Left lung (tissue), 10 donors: ENCODE data around the gene NCOA7. TPM values are rescaled to one million over a fixed set of nuclear protein-coding genes. Genes with fewer than 3 reads are reported as not detected.

Experiments
- ATAC-seq: fragments of 200-7000 bp; cut with Tn5 transposase; one replicate; pipeline ENCODE4 v1.9.1; 2020; ENCODE audit warnings: moderate library complexity
- DNase-seq, 4 donors: peaks; one replicate each; pipeline ENCODE4 v3.0.0-alpha.2; 2013 to 2020
- H3K27ac ChIP-seq, 2 donors: fragments of 200-600 bp; sonication (generic) in 1 of 2; one replicate each; pipeline versions ENCODE4 v1.5.0 to v1.8.0; 2020 to 2021
- H3K27me3 ChIP-seq, 2 donors: fragments of 200-600 bp; sonication (generic) in 1 of 2; one replicate each; pipeline versions ENCODE4 v1.5.0 to v1.8.0; 2020 to 2021
- H3K36me3 ChIP-seq, 2 donors: fragments of 200-600 bp; sonication (generic) in 1 of 2; one replicate each; pipeline versions ENCODE4 v1.5.0 to v1.8.0; 2020 to 2021
- H3K4me1 ChIP-seq, 2 donors: fragments of 200-600 bp; one replicate each; pipeline ENCODE4 v1.8.0; 2021
- H3K4me3 ChIP-seq, 2 donors: fragments of 200-600 bp; sonication (generic) in 1 of 2; one replicate each; pipeline versions ENCODE4 v1.5.0 to v1.8.0; 2020 to 2021; ENCODE audit warnings: mild to moderate bottlenecking in 1 of 2
- H3K9me3 ChIP-seq, 2 donors: fragments of 200-600 bp; sonication (generic) in 1 of 2; one replicate each; pipeline versions ENCODE4 v1.5.0 to v1.8.0; 2020 to 2021
- intact Hi-C, 2 donors: fragments of 100-400 bp; cut with DNase I; formaldehyde crosslinking; loops; one replicate each; pipeline versions ENCODE4 v1.11.2 to v1.14.2; 2022
- polyA plus RNA-seq, 6 donors: library from polyadenylated mRNA; unstranded; fragments of 120-200 nt; gene quantifications; one replicate each; pipeline ENCODE4 v1.2.1, GENCODE V29; 2013; ENCODE audit not compliant: insufficient read length in 6 of 6
- total RNA-seq, 2 donors: library from RNA; stranded (reverse); fragmentation: NEBNext Ultra II Directional; extraction: Animal tissue kit (Norgen Biotek cat#: 25700); gene quantifications; one replicate each; pipeline ENCODE4 v1.2.1, GENCODE V29; 2021
- TF ChIP-seq, protein P1 (sequence below), 2 donors: fragments of 200-600 bp; sonication (generic) in 1 of 2; IDR thresholded peaks; one replicate each; pipeline versions ENCODE4 v1.5.0 to v1.8.0; 2021; ENCODE audit warnings: antibody characterized with exemption in 2 of 2
- donor health status: DM: no; HTN: yes; CAD: no.
- donor health status: DM: no; HTN: no; CAD: no.

The NCOA7 gene
- total and polyA plus RNA-seq, 8 donors = 16.1 to 94.3 (median 18.3) TPM

GRCh38 chr6:125855783-125856182, 65.0 kb downstream of the NCOA7 start:
- no peak overlapping the region for H3K4me3 ChIP-seq
- peaks cover 0 to 11% of the 10 kb centered on the region in 2 donors for H3K4me1 ChIP-seq
- TF ChIP-seq, protein P1, sequence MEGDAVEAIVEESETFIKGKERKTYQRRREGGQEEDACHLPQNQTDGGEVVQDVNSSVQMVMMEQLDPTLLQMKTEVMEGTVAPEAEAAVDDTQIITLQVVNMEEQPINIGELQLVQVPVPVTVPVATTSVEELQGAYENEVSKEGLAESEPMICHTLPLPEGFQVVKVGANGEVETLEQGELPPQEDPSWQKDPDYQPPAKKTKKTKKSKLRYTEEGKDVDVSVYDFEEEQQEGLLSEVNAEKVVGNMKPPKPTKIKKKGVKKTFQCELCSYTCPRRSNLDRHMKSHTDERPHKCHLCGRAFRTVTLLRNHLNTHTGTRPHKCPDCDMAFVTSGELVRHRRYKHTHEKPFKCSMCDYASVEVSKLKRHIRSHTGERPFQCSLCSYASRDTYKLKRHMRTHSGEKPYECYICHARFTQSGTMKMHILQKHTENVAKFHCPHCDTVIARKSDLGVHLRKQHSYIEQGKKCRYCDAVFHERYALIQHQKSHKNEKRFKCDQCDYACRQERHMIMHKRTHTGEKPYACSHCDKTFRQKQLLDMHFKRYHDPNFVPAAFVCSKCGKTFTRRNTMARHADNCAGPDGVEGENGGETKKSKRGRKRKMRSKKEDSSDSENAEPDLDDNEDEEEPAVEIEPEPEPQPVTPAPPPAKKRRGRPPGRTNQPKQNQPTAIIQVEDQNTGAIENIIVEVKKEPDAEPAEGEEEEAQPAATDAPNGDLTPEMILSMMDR (IDR thresholded peaks at IDR 0.05) = no peak
- no peak overlapping the region for H3K27ac ChIP-seq
- intact Hi-C loops = loop anchor here in 1 of 2 donors (10.0 kb wide), 1 partner anchor 119 kb away; no protein-coding TSS in a partner anchor
- no peak for DNase-seq
- peaks cover 0 to 8% of the 10 kb centered on the region in 2 donors for H3K36me3 ChIP-seq
- H3K27me3 ChIP-seq = no peaks in the 10 kb centered on the region
- no peaks in the 10 kb centered on the region for H3K9me3 ChIP-seq
- ATAC-seq = no peak

DNA sequence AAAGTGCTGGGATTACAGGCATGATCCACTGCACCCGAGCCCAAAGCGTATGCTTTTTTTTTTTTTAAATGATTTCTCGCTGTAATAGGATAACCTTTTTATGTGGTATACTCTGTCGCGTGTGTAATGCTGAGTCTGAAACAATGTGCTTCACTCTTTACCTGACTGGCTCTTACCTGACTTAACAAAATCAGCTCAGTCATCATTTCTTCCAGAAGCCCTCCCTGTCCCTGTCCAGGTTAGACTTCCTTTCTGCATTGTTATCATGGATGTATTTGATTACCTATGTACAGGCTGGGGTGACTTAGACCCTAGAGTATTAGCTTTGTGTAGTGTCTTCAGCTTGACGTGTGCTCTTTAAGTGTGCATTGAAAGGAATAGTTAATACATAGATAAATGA, 67.1 kb downstream of the NCOA7 start:
- Histone ChIP-seq H3K27ac (no peak overlapping the region), H3K9me3 (no peaks in the 10 kb centered on the region), H3K4me1 (peaks cover 0 to 11% of the 10 kb centered on the region in 2 donors), H3K27me3 (no peaks in the 10 kb centered on the region), H3K36me3 (peaks cover 0 to 8% of the 10 kb centered on the region in 2 donors), H3K4me3 (no peak overlapping the region)
- DNase-seq (no peak), ATAC-seq (no peak)
- intact Hi-C loops = loop anchor here in 1 of 2 donors (10.0 kb wide), 1 partner anchor 117 kb away; no protein-coding TSS in a partner anchor
- TF ChIP-seq, protein P1 (IDR thresholded peaks at IDR 0.05) = no peak

DNA sequence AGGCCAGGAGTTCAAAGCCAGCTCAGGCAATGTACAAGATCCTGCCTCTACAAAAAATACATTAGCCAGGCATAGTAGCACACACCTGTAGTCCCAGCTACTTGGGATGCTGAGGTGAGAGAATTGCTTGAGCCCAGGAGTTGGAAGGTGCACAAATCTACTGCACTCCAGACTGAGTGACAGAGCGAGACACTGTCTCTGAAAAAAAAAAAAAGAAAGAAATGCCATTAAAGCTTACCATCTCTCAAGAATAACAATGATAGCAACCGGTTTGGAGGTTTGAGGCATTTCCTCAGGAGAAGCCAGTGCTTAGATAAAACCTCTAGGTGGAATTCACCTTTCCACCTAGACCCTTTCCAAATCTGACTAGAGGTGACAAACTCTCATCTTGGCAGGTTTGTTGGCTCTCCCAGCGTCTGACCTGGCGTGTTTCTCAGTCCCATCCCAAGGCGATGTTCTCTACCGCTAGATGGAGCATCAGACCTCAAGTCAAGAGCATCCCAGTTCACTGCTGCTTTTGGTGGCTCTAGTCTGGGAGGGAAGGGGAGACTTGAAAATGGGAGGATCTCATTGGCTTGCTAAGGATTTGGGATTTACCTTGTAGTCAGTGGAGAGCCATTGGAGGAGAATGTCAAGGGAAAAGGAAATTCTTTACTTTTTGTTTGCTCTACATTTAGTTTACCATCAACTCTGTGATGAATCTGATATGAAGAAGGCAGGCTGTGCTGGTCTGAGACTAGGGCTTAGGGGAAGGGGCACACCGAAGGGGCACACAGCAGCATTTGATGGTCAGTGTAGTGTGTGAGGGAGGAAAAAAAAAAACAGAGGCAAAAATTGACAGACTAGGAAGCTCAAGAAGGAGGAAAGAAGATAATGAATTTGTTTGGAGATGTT, 67.9 kb downstream of the NCOA7 start:
- Histone ChIP-seq H3K4me1 (peaks cover 0 to 7% of the 10 kb centered on the region in 2 donors), H3K9me3 (no peaks in the 10 kb centered on the region), H3K36me3 (peaks cover 0 to 8% of the 10 kb centered on the region in 2 donors), H3K4me3 (no peak overlapping the region), H3K27me3 (no peaks in the 10 kb centered on the region), H3K27ac (no peak overlapping the region)
- intact Hi-C loops = loop anchor here in 1 of 2 donors (10.0 kb wide), 1 partner anchor 116 kb away; no protein-coding TSS in a partner anchor
- TF ChIP-seq, protein P1 (IDR thresholded peaks at IDR 0.05) = peak; percentile 54 to 55
- peak in 3 of 4 donors; percentile 19 to 60 (median 43) for DNase-seq
- peak; percentile 89 for ATAC-seq

DNA sequence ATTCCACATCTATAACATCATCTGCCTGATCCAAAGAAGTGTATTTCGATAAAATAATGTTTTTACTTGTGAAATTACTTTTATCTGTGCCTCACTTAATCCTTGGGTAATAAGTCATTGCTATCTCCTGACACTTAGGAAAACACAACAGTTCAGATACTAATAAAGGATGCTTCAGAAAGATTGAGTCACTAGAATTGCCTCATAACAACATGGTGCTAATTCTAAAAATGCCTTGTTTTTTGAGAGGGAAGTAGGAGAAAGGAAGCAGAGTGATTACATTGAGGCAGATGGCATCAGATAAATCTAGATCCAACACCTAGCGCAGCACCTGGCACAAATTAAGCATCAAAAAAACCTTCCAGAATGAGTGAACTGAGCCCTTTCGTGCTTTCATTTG, 69.0 kb downstream of the NCOA7 start:
- TF ChIP-seq, protein P1 (IDR thresholded peaks at IDR 0.05) = no peak
- intact Hi-C loops = loop anchor here in 1 of 2 donors (10.0 kb wide), 1 partner anchor 115 kb away; no protein-coding TSS in a partner anchor
- no peaks in the 10 kb centered on the region for H3K9me3 ChIP-seq
- DNase-seq (no peak), ATAC-seq (no peak)
- H3K4me1 ChIP-seq = peaks cover 0 to 6% of the 10 kb centered on the region in 2 donors
- peaks cover 0 to 8% of the 10 kb centered on the region in 2 donors for H3K36me3 ChIP-seq
- no peaks in the 10 kb centered on the region for H3K27me3 ChIP-seq
- no peak overlapping the region for H3K27ac ChIP-seq
- H3K4me3 ChIP-seq = no peak overlapping the region

DNA sequence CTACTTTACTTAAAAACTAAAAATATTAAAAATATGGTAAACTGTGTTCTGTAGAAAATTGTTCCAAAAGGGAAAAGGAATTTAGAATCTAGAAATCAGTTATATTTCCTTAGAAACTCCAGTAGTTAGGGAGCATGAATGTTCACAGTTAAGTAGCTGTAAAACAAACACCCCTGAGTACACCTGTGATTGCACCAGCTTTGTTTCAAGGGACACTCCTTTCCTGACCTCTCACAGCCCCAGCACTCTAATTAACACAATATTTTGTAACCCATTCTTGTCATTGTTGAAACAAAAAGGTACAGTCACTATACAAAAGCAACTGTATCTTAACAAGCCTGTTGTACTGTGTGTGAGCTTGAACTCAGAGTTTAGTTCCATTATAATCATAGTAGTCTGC, 72.3 kb downstream of the NCOA7 start:
- TF ChIP-seq, protein P1 (IDR thresholded peaks at IDR 0.05) = no peak
- peak overlapping the region in 1 of 2 donors; percentile 21 for H3K27ac ChIP-seq
- ATAC-seq (peak; percentile 78), DNase-seq (no peak)
- H3K4me1 ChIP-seq = peaks cover 3 to 16% of the 10 kb centered on the region in 2 donors
- no peaks in the 10 kb centered on the region for H3K36me3 ChIP-seq
- no peaks in the 10 kb centered on the region for H3K27me3 ChIP-seq
- no peak overlapping the region for H3K4me3 ChIP-seq
- intact Hi-C loops = no loop called here
- H3K9me3 ChIP-seq = no peaks in the 10 kb centered on the region
